Muscle layer of duodenum (tissue), 2 donors: ENCODE data around the gene NYAP1.
"Not testable (repeated sequence)": the region's sequence is repeated elsewhere in the genome, so short reads cannot be mapped to it uniquely, and the experiment has no call there.

Experiments
- H3K27ac ChIP-seq: one replicate; pipeline ENCODE4 v1.7.0; 2013; ENCODE audit warnings: mild to moderate bottlenecking, low read length
- H3K27me3 ChIP-seq: one replicate; pipeline ENCODE4 v1.7.0; 2013; ENCODE audit warnings: low read depth, mild to moderate bottlenecking, control low read depth, low read length
- H3K36me3 ChIP-seq, 2 donors: one replicate each; pipeline ENCODE4 v1.7.0; 2013; ENCODE audit warnings: low read length in 2 of 2, control low read depth in 1 of 2, mild to moderate bottlenecking in 1 of 2; ENCODE audit not compliant: insufficient read depth in 2 of 2, control insufficient read depth in 1 of 2
- H3K4me1 ChIP-seq, 2 donors: one replicate each; pipeline ENCODE4 v1.7.0; 2013; ENCODE audit warnings: low read length in 2 of 2, mild to moderate bottlenecking in 2 of 2, control low read depth in 1 of 2, moderate library complexity in 1 of 2; ENCODE audit not compliant: insufficient read depth in 2 of 2, control insufficient read depth in 1 of 2
- H3K4me3 ChIP-seq, 2 donors: one replicate each; pipeline ENCODE4 v1.7.0; 2013; ENCODE audit warnings: low read length in 2 of 2, low read depth in 1 of 2, mild to moderate bottlenecking in 1 of 2
- H3K9me3 ChIP-seq, 2 donors: one replicate each; pipeline ENCODE4 v1.7.0; 2013; ENCODE audit warnings: low read length in 2 of 2, control low read depth in 1 of 2, mild to moderate bottlenecking in 1 of 2; ENCODE audit not compliant: control insufficient read depth in 1 of 2
- donor health status: healthy.

NYAP1 gene

GRCh38 chr7:100521076-100521475, 37.3 kb downstream of the NYAP1 start:
- Histone ChIP-seq H3K36me3 (no peaks in the 10 kb centered on the region), H3K4me3 (no peak overlapping the region), H3K4me1 (no peaks in the 10 kb centered on the region), H3K27ac (no peak overlapping the region), H3K9me3 (no peaks in the 10 kb centered on the region), H3K27me3 (no peaks in the 10 kb centered on the region)

DNA sequence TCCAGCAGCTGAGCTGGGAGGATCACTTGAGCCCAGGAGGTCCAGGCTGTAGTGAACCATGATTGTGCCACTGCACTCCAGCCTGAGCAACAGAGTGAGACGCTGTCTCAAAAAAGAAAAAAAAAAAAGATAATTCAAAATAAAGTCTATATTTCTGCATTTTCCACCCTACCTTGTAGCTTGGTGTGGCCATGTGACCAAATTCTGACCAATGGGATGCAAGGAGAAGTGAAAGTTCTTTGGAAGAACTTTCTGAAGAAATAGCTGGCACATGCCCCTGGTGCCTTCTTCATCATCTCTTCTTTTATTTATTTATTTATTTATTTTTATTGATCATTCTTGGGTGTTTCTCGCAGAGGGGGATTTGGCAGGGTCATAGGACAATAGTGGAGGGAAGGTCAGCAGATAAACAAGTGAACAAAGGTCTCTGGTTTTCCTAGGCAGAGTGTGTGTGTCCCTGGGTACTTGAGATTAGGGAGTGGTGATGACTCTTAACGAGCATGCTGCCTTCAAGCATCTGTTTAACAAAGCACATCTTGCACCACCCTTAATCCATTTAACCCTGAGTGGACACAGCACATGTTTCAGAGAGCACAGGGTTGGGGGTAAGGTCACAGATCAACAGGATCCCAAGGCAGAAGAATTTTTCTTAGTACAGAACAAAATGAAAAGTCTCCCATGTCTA, 38.3 kb downstream of the NYAP1 start:
- not testable (repeated sequence) for H3K36me3 ChIP-seq, H3K27me3 ChIP-seq, H3K27ac ChIP-seq, H3K4me1 ChIP-seq, H3K9me3 ChIP-seq, H3K4me3 ChIP-seq

- not testable (repeated sequence) for H3K4me3 ChIP-seq, H3K4me1 ChIP-seq, H3K27me3 ChIP-seq, H3K9me3 ChIP-seq, H3K36me3 ChIP-seq, H3K27ac ChIP-seq
Measured at GRCh38 chr7:100523192-100523591, 39.5 kb downstream of the NYAP1 start.

DNA sequence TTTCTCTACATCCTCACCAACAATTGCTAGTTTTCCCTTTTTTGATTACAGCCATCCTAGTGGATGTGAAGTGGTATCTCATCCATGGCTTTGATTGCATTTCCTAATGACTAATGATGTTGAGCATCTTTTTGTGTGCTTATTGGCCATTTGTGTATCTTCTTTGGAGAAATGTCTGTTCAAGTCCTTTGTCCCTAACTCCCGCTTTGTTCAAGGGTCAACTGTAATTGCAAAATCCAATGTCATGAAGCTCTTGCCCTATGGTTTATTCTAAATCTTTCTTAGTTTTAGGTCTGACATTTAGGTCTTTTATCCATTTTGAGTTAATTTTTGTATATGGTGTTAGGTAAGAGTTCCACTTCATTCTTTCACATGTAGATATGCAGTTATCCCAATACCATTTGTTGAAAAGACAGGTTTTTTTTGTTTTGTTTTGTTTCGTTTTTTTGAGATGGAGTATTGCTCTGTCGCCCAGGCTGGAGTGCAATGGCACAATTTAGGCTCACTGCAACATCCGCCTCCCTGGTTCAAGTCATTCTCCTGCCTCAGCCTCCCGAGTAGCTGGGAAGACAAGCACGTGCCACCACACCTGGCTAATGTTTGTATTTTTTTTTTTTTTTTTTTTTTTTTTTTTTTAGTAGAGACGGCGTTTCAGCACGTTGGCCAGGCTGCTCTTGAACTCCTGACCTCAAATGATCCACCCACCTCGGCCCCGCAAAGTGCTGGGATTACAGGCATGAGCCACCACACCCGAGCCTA, 44.6 kb downstream of the NYAP1 start:
- not testable (repeated sequence) for H3K4me1 ChIP-seq, H3K4me3 ChIP-seq, H3K36me3 ChIP-seq, H3K27me3 ChIP-seq, H3K9me3 ChIP-seq, H3K27ac ChIP-seq

- H3K27ac ChIP-seq: no peak overlapping the region
- H3K27me3 ChIP-seq: no peaks in the 10 kb centered on the region
- H3K36me3 ChIP-seq: no peaks in the 10 kb centered on the region
- H3K4me1 ChIP-seq: no peaks in the 10 kb centered on the region
- no peak overlapping the region for H3K4me3 ChIP-seq
- no peaks in the 10 kb centered on the region for H3K9me3 ChIP-seq
Measured at GRCh38 chr7:100532165-100533022, 48.7 kb downstream of the NYAP1 start.

DNA sequence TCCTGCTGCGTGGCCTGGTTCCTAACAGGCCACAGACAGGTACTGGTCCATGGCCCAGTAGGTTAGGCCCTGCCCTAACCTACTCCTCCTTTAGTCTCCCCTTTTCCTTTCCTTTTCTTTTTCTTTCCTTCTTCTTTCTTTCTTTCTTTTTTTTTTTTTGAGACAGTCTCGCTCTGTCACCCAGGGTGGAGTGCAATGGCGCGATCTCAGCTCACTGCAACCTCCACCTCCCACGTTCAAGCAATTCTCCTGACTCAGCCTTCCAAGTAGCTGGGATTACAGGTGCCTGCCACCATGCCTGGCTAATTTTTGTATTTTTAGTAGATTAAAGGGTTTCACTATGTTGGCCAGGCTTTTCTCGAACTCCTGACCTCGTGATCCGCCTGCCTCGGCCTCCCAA, 52.3 kb downstream of the NYAP1 start:
- not testable (repeated sequence) for H3K9me3 ChIP-seq, H3K27ac ChIP-seq, H3K36me3 ChIP-seq, H3K4me3 ChIP-seq, H3K27me3 ChIP-seq
- H3K4me1 ChIP-seq: peaks cover 5 to 13% of the 10 kb centered on the region in 2 donors

DNA sequence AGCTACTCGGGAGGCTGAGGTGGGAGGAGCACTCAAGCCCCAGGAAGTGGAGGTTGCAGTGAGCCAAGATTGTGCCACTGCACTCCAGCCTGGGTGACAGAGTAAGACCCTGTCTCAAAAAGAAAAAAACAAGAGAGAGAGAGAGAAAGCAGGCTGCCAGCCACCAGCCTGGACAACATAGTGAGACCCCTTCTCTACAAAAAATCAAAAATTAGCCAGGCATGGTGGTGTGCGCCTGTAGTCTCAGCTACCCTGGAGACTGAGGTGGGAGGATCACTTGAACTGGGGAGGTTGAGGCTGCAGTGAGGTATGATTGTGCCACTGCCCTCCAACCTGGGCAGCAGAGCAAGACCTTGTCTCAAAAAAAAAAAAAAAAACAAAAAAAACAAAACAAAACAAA, 53.0 kb downstream of the NYAP1 start:
- H3K9me3 ChIP-seq, H3K27ac ChIP-seq, H3K4me3 ChIP-seq, H3K27me3 ChIP-seq, H3K36me3 ChIP-seq: not testable (repeated sequence)
- H3K4me1 ChIP-seq: peaks cover 5 to 13% of the 10 kb centered on the region in 2 donors

- Histone ChIP-seq H3K4me3 (peak overlapping the region; percentile 57 to 92), H3K27ac (peak overlapping the region; percentile 61), H3K4me1 (peaks cover 5 to 13% of the 10 kb centered on the region in 2 donors), H3K36me3 (no peaks in the 10 kb centered on the region), H3K9me3 (no peaks in the 10 kb centered on the region), H3K27me3 (no peaks in the 10 kb centered on the region)
Measured at GRCh38 chr7:100538348-100538653, 54.6 kb downstream of the NYAP1 start.

GRCh38 chr7:100538654-100539435, 55.1 kb downstream of the NYAP1 start, which contains the start of gene AGFG2:
TSS of gene AGFG2 (plus strand) at chr7:100539203. CDS start at chr7:100539347, 144 bp downstream.
- Histone ChIP-seq H3K36me3 (no peaks in the 10 kb centered on the region), H3K4me3 (peak within 1 kb of the TSS; percentile 79 to 92), H3K27me3 (no peaks in the 10 kb centered on the region), H3K27ac (peak within 1 kb of the TSS; percentile 61), H3K9me3 (no peaks in the 10 kb centered on the region), H3K4me1 (peaks cover 5 to 16% of the 10 kb centered on the region in 2 donors)

DNA sequence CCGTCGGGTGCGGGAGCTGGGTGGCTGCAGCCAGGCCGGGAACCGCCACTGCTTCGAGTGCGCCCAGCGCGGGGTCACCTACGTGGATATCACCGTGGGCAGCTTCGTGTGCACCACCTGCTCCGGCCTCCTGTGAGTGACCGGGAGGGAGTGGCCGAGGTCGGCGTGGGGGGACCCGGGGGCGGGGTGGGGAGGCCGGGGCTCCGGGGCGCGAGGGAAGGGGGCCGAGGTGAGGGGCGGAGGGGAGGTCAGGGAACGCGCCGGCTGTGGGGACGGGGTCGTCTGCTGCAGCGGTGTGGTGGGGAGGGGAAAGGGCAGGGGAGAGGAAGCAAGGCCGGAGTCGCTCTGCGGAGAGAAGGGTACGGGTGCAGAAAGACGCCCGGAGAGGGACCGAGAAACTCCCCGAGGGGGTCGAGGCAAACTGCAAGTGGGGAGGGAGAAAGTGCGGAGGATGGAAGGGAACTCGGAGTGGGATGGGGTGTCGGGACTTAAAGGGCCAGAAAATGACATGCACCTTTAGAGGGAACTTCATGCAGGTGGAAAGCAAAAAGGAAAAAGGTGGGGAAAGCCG, 55.8 kb downstream of the NYAP1 start:
- H3K27ac ChIP-seq: no peak overlapping the region
- no peaks in the 10 kb centered on the region for H3K27me3 ChIP-seq
- H3K4me1 ChIP-seq: peaks cover 10 to 22% of the 10 kb centered on the region in 2 donors
- no peaks in the 10 kb centered on the region for H3K9me3 ChIP-seq
- H3K36me3 ChIP-seq: no peaks in the 10 kb centered on the region
- H3K4me3 ChIP-seq: peak overlapping the region; percentile 79 to 92
